Mucosa of descending colon (tissue), 3 donors: ENCODE measurements around the gene APBB2. TPM values are rescaled to one million over a fixed set of nuclear protein-coding genes. Genes with fewer than 3 reads are reported as not detected.

Experiments used
- ATAC-seq: fragments of 200-7000 bp; cut with Tn5 transposase; one replicate; pipeline ENCODE4 v1.9.1; 2020; ENCODE audit warnings: mild to moderate bottlenecking, moderate library complexity
- DNase-seq, 3 donors: peaks; one replicate each; pipeline ENCODE4 v3.0.0-alpha.2; 2020
- H3K36me3 ChIP-seq: fragments of 200-600 bp; one replicate; pipeline ENCODE4 v1.8.0; 2021; ENCODE audit warnings: low read depth, mild to moderate bottlenecking
- H3K4me1 ChIP-seq: fragments of 200-600 bp; one replicate; pipeline ENCODE4 v1.8.0; 2021; ENCODE audit warnings: low read depth, mild to moderate bottlenecking
- H3K4me3 ChIP-seq: fragments of 200-600 bp; one replicate; pipeline ENCODE4 v1.8.0; 2021; ENCODE audit warnings: mild to moderate bottlenecking
- H3K9me3 ChIP-seq: fragments of 200-600 bp; one replicate; pipeline ENCODE4 v1.8.0; 2021; ENCODE audit warnings: mild to moderate bottlenecking
- intact Hi-C, 2 donors: fragments of 100-400 bp; cut with DNase I in 1 of 2; cut with micrococcal nuclease in 1 of 2; formaldehyde crosslinking; loops; one replicate each; pipeline versions ENCODE4 v1.11.0 to v1.11.1; 2022; cut with DNase I, micrococcal nuclease
- total RNA-seq, 3 donors: library from RNA; stranded (reverse); fragmentation: NEBNext Ultra II Directional in 2 of 3; extraction: Animal tissue kit (Norgen Biotek cat#: 25700) in 2 of 3; gene quantifications; one replicate each; pipeline versions ENCODE4 v1.2.1 to v1.2.4, GENCODE V29; 2021 to 2023
- TF ChIP-seq, protein P1 (sequence below): fragments of 200-600 bp; IDR thresholded peaks from one replicate; pipeline ENCODE4 v1.8.0; 2022; ENCODE audit warnings: antibody characterized with exemption, mild to moderate bottlenecking
- donor health status: DM: no; HTN: no; CAD: no; lungs with moderate emphysema.
- donor health status: DM: no; HTN: no; CAD: no.
- donor health status: DM: no; HTN: yes; CAD: no.

The APBB2 gene
- total RNA-seq, 3 donors from 2014 or later: 26.3 to 68.3 (median 29.6) TPM

- DNase-seq (no peak), ATAC-seq (no peak)
- no peaks in the 10 kb centered on the region for H3K9me3 ChIP-seq
- no peaks in the 10 kb centered on the region for H3K36me3 ChIP-seq
- no peak overlapping the region for H3K4me3 ChIP-seq
- TF ChIP-seq, protein P1, sequence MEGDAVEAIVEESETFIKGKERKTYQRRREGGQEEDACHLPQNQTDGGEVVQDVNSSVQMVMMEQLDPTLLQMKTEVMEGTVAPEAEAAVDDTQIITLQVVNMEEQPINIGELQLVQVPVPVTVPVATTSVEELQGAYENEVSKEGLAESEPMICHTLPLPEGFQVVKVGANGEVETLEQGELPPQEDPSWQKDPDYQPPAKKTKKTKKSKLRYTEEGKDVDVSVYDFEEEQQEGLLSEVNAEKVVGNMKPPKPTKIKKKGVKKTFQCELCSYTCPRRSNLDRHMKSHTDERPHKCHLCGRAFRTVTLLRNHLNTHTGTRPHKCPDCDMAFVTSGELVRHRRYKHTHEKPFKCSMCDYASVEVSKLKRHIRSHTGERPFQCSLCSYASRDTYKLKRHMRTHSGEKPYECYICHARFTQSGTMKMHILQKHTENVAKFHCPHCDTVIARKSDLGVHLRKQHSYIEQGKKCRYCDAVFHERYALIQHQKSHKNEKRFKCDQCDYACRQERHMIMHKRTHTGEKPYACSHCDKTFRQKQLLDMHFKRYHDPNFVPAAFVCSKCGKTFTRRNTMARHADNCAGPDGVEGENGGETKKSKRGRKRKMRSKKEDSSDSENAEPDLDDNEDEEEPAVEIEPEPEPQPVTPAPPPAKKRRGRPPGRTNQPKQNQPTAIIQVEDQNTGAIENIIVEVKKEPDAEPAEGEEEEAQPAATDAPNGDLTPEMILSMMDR: no peak
- intact Hi-C loops: no loop called here
- H3K4me1 ChIP-seq: no peaks in the 10 kb centered on the region
Observed at GRCh38 chr4:41076481-41076880, 137.9 kb downstream of the APBB2 start.

- no peak overlapping the region for H3K4me3 ChIP-seq
- intact Hi-C loops: no loop called here
- no peaks in the 10 kb centered on the region for H3K9me3 ChIP-seq
- TF ChIP-seq, protein P1: no peak
- ATAC-seq: no peak
- no peak for DNase-seq
- no peaks in the 10 kb centered on the region for H3K36me3 ChIP-seq
- H3K4me1 ChIP-seq: no peaks in the 10 kb centered on the region
Observed at GRCh38 chr4:41074215-41074614, 140.1 kb downstream of the APBB2 start.

DNA sequence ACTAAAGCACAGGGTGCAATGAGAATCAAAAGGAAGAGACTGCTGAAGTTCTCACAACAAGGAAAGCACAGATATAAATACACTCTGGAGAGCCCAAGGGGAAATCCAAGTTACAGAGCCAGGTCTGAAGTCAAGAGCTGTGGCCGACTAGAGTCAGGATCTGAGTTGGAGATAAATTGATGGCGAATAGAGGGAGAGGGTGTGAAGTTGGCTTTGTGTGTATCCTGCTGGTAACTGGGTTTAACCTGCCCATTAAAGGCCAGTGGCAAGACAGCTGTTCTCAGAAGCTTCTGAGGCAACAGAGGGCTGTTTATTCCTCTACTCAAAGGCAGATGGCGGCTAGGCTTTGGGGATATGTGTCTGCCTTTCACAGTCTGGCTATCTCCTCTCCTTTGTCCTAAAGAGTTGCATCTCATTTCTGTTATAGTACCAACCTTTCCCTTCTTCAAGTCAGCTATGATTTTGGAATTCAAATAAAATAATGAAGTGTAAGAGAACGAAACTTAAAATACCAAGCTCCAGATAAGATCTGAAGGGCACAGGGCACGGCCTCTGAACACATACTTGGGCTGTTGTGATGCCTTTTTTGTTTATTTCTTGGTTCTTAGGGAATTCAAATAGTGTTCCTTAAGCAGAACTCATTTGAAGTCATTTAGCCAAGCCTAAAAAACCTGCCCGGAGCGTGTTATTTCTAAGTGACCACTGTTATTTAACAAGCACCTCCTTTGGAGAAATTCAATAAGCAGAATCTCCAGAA is 142.1 kb downstream of the APBB2 start:
- Histone ChIP-seq H3K4me3 (no peak overlapping the region), H3K9me3 (no peaks in the 10 kb centered on the region), H3K36me3 (no peaks in the 10 kb centered on the region), H3K4me1 (no peaks in the 10 kb centered on the region)
- ATAC-seq (no peak), DNase-seq (no peak)
- TF ChIP-seq, protein P1: no peak
- intact Hi-C loops: no loop called here

DNA sequence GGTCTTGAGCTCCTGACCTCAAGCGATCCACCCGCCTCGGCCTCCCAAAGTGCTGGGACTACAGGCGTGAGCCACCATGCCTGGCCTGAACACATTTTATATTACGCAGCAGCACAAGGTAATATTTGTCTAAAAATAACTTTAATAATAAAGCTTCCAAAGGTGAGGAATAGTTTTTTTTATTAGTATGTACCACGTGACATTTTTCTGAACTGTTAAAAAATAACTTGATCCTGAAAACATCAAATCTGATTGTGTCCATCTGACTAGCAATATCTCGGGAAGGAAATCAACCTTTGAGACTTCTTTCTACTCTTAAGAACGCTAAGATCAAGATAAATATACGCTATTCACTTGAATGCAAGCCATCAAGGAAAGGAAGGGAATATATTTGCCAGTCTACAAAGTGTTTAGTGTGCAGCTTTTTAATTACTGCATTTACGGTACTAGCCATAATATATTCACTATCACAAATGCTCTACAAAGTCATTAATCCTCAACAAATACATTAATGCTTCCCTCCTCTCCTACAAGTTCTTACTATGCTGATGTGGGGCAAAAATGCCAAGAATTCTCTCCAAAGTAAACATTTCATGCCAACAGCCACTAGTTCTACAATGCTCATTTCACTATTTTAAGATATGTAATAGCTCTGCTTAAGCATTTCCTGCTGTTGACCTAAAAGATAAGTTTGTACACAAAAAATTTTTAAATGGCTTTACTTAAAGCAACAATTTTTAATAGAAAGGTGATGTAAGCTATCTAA is 143.6 kb downstream of the APBB2 start:
- Histone ChIP-seq H3K4me3 (no peak overlapping the region), H3K36me3 (no peaks in the 10 kb centered on the region), H3K4me1 (no peaks in the 10 kb centered on the region), H3K9me3 (no peaks in the 10 kb centered on the region)
- intact Hi-C loops: no loop called here
- DNase-seq (no peak), ATAC-seq (no peak)
- TF ChIP-seq, protein P1: no peak

- H3K4me1 ChIP-seq: no peaks in the 10 kb centered on the region
Observed at GRCh38 chr4:41069838-41070237, 144.5 kb downstream of the APBB2 start.

More at GRCh38 chr4:41069838-41070237, 144.5 kb downstream of the APBB2 start:
- no peaks in the 10 kb centered on the region for H3K36me3 ChIP-seq
- intact Hi-C loops: no loop called here
- TF ChIP-seq, protein P1: no peak
- no peaks in the 10 kb centered on the region for H3K9me3 ChIP-seq
- no peak for DNase-seq
- ATAC-seq: no peak
- H3K4me3 ChIP-seq: no peak overlapping the region
